Stimulated activated CD4-positive, alpha-beta T cell treated with anti-CD3 and anti-CD28 coated beads, Interleukin-2, amount 100 ng/mL, for 4 hours (primary cell): Measurements from ENCODE around the gene ULK2.

Experiments used
- DNase-seq: peaks from one replicate; pipeline ENCODE4 v3.0.0-alpha.2; 2020; ENCODE audit warnings: low read depth

Gene ULK2

DNA sequence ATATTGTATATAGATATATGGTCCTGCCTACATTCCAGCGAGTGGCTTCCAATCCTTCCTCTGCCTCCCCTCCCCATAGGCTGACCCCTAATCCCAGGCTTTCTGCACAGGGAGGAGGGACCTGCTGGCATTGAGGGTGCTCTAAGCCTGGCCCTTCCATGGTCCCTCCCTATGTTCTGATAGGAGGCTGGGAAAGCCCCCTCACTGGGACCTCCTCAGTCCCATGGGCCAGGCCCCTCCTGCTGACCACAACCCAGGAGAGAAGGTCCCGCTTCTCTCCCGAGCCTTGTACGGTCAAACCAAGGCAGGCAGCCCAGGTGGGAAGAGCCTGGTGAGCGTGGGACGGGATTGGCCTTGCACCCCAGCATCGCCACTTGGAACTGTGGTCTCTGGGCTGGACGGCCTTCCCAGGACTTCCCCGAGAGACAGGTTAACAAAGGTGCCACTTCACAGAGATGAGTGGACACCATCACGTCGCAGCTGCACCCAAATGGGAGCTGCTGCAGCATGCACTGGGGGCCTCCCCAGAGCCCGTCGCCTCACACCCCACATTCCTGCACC lies 120.5 kb downstream of the ULK2 start:
- no peak for DNase-seq

DNA sequence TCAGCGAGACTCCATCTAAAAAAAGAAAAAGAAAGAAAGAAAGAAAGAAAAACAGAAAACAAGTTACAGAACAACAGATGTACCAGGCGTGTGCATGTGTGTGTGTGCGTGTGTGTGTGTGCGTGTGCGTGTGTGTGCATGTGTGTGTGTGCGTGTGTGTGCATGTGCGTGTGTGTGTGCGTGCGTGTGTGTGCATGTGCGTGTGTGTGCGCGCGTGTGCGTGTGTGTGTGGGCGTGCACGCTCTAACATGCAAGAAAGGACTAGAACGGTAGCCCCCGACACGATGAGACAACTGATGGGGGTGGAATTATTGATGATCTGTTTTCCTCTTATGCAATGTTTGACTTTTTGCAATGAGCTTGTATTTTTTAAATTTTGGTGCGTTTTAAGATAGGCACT lies 121.2 kb downstream of the ULK2 start:
- DNase-seq, result no peak

DNA sequence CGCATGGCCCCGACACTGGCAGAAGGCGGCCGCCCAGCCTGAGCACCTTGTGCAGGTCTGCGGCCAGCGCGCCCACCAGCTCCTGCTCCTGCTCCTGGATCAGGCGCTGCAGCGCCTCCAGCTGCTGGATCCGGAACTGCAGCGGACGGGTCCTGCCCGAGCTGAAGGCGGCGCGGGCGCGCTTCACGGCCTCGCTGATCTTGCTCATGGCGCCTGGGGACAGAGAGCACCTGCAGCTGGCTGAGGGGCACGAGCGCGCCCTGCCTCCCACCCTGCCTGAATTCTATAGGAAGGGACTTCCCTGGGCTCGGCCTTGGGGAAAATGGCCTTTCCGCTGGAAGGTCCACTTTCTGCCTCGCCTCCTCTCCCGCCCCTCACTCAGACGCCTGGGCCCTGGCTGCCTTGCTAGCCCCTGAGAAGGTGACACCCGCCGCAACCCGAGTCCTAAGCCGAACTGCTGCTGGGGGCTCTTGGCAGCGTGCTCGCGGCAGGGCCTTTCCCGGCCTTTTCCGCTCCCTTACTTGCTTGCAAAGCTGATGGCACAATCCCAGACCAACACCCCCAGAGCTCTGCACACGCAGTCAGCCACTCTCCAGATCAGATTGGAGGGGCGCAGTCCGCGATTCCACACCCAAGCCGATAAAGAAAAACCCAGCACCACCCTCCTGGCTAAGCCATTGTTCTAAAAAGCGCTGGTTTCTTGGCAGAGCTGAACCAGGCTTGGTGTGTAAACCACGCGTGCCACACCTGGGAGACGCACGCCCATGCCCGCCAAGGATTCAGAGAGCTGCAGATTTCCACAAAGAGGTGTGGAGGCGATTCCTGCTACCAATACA lies 122.6 kb downstream of the ULK2 start:
- peak; percentile 71 for DNase-seq

DNA sequence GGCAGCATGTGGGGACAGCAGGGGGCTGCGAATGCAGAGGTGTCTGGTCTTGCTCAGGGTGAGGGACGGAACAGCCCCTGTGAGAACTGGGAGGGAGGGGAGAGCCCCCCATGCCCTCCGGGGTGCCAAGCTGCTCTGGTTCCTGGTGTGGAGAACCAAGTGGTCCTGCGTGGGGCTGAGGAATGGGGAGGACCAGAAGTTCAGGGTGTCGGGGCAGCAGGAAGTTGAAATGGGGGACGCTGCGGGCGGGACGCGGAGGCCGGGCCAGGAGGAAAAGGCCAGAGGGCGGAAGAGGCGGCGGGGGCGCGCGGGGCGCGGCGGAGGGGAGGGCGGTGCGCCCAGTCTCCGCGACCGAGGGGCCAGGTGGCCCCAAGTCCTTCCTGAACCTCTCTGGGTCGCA lies 123.2 kb downstream of the ULK2 start:
- DNase-seq, result no peak

DNA sequence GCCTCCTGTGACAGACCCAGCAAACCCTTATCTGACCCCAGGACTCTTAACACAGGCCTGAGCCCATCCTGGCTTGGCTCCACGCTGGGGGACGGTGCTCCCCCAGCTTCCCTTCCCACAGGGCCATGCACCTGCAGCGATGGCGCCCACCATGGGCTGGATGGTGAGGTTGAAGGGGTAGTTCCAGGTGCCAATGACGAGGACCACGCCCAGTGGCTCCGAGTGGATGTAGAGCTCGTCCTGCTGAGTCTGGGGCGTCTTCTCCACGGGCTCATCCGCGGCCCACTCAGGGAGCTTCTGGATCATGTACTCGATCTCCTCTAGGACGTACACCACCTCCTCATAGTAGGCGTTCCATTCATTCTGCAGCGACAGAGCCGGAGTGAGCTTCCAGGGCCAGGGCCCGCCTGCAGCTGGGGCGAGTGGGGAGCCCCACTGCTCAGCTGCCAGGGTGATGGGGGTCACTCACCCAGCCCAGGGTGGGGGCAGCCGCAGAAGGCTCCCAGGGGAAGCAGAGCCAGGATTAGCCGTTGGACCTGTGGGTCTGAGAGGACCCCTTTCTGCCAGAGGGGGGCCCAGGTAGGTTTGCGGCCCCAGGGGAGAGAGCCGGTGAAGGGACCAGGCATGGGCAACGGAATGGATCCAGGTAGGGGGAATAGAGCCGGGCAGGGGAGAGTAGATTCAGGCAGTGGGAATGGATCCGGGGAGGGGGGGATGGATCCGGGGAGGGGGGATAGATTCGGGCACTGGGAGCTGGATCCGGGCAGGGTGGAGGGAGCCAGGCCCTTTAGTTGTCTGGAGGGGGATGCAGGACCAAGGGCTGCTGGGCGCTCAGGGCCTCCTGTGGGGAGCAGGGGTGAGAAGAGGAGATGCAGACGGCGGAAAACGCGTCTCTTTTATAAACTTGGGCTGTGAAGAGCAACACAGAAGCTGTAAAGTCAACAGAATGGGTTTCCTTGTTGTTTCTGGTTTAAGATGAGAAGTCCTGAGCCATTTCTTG lies 124.3 kb downstream of the ULK2 start:
- no peak for DNase-seq

DNA sequence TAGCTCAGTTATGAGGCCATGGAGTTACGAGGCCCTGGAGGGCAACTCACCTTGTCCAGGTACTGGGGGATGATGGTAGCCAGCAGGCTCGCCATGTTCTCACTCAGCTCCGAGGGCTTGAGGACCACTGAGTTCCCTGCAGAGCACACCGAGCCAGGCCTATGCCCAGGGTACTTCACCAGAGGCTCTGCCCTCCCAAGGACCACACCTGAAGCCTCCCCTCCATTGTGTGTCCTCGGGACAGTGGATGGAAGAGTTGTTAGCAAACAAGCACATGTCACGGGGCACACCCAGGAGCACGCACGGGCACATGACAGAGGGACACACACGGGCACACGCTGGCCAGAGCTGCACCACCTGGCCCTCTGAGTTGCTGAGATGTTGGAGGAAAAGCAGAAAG lies 125.2 kb downstream of the ULK2 start:
- DNase-seq, result no peak

DNA sequence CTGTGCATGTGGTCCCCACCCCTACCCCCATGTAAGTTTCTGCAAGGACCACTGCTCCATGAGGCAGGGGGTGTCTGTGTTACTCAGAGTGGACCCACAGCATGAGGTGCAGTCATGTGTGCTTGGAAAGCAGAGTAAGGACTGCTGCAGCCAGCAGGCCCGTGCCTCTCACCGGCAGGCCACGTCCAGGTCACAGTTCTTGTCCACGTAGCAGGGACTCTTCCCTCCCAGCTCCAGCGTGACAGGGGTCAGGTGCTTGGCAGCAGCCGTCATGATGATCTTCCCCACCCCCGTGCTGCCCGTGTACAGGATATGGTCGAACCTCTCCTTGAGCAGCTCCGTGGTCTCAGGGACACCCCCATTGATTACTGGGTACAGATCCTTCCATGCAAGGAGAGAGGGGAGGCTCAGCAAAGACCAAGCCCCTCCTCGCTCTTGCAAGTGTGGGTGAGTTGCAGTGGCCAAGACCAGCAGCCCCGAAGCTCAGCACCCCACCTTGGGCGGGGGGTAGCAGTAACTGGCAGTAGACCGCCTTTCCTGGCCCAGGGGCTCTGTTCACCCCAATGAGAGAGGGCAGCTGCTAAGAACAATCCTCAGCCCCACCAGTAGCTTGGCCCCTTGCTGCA lies 125.8 kb downstream of the ULK2 start:
- DNase-seq, result no peak

DNA sequence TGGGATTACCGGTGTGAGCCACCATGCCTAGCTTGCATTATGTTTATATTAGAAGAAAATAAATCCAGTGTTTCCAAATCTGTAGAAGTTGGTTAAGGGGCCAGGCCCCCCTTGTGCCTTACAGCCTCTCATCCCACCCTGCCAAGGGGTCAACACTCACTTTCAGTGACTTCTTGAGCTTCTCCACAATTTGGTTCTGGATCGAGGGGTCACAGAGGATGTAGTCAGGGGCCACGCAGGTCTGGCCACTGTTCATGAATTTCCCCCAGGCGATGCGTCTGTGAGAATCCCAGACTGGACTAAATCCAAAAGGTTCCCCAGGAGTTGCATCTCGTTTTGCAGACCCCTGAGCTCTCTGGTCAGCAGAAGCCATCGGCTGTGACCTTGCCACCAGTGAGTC lies 126.8 kb downstream of the ULK2 start:
- no peak for DNase-seq

DNA sequence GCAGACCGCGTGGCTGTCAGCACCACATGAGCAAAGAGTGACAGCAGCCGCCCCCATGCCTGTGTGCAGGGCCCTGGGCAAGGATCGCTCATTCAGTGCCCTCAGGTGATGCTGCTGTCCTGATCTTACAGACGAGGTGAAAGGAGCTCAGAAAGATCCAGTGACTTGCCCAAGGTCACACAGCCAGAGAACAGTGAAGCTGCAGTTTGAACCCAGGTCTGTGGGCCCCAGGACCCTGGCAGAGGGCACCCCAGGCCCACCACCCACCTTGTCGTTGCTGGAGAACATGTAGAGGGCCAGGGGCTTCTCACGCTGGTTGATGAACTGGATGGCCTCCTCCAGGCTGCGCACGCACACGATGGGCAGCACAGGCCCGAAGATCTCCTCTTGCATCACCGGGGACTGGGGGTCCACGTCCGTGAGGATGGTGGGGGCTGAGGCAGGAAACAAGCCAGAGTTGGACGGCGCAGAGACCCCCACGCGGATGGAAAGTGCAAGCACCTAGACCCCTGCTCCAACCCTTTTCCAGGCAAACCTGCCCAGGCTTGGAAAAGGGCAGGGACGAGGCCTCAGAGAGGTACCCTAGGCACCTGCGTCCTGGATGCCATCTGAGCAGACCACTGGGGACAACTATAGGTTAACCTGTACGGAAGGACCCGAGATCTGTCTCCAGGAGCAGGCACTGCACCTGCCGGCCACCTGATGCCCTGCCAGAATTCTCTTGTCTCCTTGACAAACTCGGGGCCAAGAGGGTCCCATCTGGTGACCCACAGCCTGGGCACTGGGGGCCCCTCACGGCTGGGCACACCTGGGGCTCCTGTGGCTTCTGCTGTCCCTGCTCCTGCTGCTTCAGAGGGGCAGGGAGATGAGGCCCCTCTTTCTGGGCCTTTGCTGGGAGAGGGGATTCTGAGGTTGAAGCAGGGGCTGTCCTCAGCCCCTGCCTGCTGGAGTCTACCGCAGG lies 128.2 kb downstream of the ULK2 start:
- DNase-seq, result no peak

DNA sequence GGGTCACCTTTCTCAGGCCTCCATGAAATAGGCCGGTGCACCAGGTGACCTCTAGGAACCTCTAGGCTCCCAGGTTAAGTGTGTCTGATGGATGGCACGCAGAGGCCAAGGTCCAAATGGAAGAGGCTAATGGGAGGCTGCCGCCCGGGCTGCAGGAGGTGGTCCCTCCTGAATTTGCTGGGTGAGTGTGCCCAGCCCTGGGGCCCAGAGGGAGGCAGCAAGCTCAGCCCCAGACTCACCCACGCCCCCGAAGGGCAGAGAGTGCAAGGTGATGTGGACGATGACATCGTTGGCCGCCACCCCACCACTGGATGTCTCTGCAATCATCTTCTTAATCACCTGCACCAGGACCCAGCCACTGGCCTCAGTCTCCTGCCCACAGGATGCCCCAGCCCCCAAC lies 129.0 kb downstream of the ULK2 start:
- no peak for DNase-seq

DNA sequence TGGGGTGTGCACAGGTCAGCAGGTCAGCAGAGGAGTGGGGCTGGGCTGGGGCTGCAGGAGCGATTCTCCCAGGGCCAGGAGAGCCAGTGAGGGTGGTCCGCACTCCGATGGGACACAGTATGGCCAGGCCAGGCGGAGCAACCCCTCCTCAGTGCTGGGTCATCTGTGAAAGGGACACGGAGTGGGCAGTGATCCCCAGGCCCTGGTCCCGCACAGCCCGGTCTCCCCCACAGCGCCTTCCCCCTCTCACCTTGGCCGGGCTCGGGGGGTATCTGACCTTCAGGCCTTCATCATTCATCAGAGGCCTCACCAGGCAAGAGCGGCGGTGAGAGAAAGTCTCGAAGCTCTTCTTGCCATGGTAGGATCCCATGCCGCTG lies 129.7 kb downstream of the ULK2 start:
- no peak for DNase-seq

DNA sequence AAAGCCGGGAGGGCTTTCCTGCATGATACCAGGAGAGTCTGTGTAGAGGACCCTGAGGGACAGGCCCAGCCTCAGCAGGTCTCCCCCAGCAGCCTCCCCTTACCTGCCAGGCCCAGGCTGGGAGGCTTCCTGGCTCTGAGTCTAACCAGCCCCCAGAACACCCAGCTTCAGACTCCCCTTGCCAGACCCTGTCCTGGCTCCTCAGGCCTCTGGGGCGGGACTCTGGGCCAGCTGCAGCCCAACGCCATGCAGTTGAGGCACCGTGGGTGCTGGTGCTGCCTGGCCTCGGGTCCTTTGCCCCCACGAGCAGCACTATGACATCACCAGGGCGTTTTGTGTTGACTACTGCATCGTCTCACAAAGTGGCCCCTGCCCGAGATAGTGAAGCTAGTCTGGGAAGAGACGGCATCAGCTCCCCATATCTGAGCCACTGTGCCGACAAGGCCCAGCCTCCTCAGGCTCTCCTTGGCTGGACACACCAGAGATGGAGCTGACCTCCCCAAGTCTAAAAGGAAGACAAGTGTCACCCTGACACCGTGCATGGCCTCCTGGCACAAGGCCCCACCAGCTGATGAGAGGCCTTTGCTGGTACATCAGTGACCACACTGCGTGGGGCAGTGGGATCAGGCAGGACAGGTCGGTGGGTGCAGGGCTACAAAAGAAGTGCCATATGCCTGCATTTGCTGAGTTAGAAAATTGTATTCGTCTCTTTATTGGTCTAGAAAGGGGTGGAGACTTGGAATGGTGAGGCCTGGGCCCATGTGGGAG lies 130.2 kb downstream of the ULK2 start:
- no peak for DNase-seq

DNA sequence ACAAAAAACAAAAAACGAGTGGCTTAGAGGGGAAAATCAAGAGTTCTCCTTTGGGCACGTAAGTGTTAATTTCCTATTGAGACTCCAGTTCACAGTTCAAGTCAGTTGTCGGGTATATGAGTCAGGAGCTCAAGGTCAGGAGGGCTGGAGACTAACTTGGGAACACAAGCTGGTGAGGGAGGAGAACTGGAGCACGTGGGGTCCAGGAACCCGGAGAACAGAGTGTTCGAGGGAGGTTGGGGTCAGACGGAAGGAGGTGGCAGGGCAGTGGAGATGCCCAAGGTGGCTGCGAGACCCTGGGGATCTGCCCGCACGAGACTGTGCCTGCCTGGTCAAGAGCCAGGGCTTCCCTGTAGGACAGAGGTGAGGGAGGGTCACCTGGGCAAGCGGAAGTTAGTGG lies 131.7 kb downstream of the ULK2 start:
- DNase-seq, result no peak

DNA sequence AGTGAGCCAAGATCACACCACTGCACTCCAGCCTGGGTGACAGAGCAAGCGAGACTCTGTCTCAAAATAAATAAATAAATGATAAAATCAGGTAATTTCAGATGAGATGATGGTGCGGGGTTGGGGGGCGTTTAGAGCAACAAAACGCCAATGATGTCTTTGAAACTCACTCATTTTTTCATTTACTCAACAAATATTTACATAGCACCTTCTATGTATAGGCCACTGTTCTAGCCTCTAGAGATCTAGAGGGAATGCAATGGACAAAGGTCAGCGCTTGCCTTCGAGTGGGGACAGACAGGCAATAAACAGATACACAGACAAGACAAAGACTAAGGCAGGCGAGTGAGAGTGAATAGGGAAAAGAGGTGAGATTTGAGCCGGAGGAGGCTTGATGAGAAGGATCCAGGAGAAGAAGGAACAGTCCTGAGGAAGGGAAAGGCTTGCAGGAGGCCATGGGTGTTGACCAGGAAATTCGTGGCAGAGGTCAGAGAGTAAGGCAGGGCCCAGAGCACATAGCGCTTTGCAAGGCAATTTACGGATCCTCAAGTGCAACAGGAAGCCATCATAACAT lies 133.7 kb downstream of the ULK2 start:
- DNase-seq, result no peak

DNA sequence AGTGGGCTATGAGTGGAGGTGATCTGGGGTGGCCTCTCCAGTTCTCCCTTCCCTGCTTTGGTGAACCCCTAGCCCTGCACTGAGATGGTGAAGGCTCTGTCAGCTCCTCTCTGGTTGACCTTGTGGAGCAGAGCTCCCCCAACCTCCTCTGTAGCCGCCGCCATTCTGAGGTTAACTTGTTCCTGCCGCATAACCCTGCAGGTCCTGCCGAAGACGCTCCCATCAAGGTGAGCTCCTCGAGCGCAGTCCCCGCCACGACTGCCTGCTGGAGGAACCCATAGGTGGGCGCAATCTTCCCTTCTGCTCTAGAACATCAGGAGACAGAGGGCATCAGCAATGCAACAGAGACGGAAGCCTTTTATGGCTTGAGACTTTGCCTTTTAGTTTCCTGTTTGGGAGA lies 136.1 kb downstream of the ULK2 start:
- no peak for DNase-seq

DNA sequence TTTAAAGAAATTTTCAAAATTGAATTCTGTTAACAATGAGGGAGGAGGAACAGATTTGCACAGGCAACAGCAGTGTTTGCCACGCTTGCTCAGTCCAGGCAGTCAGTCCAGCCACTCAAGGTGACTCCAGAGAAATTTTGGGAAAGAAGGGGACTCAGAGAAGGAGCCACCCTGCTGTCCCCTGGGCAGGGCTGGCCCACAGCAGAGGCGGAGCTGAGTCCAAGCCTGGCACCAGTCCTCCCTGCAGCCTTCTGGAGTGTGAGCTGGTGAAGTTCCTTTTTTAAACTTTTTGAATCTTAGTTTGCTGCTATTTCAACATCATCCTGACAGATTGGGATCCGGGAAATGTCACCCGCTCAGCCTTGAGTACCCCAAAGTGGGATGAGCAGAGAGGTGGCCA lies 136.9 kb downstream of the ULK2 start:
- DNase-seq, result no peak

DNA sequence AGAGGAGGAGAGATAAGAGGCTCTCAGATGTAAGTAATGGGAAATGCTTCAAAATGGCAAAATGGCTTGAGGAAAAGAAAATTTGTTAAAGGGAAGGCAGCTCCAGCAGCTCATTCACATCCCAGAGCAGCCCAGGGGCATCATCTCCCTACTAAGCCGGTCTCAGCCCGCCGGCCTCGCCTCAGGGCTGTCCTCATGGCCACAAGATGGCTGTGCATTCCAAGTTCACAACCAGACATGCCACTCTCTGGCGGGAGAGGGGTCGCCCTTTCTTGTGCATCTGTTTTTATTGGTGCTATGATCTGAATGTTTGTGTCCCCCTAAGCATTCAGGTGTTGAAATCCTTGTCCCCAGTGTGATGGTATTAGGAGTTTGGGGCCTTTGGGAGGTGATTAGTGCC lies 137.8 kb downstream of the ULK2 start:
- no peak for DNase-seq

DNA sequence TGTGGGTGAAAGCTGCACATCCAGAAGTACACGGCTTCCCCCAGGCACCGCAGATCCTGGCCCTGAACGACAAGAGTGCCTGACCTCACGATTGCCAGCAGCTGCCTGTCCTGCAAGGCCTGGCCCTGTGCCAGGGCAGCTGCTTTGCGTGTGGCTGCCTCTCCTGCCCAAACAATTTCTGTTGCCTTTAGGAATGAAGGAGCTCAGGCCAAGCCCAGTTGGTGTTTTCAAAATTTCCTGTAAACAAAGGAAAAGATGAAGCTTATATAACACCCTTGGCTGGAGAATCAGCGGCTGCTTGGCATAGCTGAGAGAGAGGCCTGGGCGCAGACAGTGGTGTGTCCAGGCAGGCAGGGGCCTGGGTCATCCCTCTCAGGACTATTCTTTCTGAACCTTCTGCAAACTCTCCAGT lies 139.6 kb downstream of the ULK2 start:
- DNase-seq, result no peak

DNA sequence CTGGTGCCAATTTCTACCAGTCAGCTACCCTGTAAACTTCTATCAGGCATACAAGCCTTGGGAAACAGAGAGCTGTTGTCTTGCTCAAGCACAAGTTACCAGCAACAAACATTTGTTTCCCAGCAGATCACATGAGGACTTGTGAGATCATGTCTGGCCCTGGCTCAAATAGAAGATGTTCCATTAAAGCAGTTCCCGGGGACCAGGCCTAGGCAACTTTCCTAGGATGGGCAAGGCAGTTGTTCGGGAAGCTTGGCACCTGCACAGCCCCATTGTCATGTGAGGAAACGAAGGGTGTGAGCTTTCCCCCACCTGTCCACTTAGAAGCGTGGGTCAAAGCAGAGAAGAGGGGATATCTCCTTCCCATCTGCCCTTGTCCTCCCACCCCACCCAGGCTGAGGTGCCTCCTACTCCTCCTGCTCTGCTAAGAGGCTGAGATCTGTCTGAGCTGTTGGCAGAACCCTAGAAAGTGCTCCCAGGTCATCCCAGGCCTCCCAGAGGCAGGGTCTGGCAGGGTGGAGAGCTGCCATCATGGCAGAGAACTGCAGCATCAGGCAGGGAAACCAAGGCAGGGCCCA lies 140.1 kb downstream of the ULK2 start:
- DNase-seq, result no peak
